Globus pallidus (tissue), 1 donor: ENCODE measurements around the gene MSI2.
"Not testable (repeated sequence)": the region's sequence is repeated elsewhere in the genome, so short reads cannot be mapped to it uniquely, and the experiment has no call there.

Experiments
- DNase-seq: peaks from one replicate; pipeline ENCODE4 v3.0.0-alpha.2; 2015; ENCODE audit warnings: low spot score

The MSI2 gene

GRCh38 chr17:57292091-57292490, 35.8 kb downstream of the MSI2 start:
- no peak for DNase-seq

DNA sequence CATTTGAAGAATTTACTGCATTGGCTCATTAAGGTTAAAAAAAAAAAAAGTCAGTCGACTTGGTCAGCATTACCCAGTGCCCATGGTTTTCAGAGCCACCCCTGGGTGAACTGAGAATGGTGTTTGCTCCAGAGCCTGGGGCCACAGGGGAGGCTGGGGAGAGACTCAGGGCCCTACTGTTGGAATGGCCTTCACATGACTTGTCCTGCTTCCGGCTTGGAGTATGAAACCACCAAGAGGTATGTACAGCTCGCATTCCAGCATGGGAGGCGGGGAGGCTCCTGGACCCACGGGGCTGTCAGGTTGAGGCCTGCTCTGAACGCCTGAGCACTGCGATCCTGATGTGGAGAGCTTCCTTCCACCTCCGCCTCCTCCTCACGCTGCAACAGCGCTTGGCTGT, 36.8 kb downstream of the MSI2 start:
- no peak for DNase-seq

DNA sequence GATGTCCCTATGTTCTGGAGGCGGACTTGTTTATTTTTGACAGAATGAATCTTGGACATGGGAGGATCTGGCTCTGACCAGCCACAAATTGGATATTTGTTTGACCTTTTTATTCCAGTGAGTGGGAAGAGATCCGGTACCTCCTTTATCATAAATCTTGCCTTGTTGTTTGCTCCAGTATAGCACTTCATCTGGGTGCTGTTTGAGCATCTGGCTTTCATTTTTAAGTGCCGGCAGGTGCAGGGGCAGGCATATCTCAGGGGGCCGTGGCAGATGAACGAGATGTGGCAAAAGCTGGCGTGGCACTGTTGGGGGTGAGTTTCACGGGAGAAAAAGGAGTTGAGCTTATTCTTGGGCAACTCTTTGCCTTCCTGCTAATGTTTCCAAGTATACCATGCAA, 37.8 kb downstream of the MSI2 start:
- no peak for DNase-seq

DNA sequence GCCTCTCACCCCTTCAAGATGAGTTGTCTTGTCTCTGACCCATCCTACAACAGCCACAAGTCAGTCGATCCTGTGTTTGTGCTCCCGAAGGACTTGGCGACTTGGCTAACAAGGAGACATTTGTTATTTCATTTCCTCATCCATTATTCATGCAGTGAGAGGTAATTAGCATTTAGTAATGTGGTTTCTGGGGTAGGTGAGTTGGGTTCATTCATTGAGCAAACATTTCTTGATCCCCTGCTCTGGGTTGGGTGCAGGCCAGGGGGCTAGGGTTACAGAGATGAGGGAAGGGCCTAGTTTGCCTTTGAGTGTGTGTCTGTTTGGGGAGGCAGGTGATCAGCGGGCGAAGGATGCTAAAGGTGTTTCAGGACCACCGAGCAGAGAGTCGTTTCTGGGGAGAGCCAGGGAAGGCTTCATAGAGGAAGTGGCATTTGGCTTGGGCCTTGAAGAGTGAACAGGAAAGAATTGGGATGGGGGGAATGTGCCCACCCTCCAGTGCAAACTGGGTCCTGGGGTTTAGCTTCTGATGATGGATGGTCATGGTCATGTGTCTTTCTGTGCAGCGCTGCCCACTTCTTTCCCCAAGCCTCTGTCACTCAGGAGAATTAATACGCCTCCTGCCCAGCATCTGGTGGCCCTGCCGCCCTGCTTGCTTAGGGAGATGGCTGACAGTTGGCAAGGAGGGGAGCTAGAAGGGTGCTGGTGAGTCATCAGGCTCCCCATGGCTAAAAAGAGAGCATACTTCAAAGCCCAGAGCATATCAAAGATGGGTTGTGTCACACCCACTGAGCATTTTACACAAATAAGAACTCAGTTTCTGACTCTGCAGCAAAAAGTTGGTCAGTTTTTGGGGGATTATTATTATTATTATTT, 38.5 kb downstream of the MSI2 start:
- no peak for DNase-seq

DNA sequence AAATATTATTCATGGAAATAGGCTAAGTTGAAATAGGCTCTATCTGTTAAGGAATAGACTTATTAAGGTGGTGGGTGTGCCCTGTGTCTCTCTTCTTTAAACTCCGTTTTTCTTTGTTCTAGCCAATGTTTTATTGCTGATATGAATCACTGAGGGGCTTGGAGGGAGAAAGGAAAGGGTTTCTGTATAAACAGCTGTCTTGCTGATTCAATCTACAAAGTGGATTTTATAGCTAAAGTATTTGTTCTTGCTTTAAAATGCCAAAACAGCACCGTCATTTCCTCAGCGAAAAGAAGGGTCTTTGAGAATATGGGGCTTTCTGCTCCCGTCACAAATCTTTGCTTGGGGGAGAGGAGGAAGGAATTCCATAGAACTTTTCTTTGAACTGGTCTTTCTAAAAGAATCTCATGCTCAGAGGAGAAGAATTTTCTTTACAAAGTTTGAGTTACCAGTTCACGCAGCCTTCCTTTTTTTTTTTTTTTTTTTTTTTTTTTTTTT, 39.3 kb downstream of the MSI2 start:
- no peak for DNase-seq

- DNase-seq = no peak
These were observed 39.9 kb downstream of the MSI2 start for GRCh38 chr17:57296231-57296630.

- DNase-seq = no peak
These were observed 42.9 kb downstream of the MSI2 start for GRCh38 chr17:57299176-57299575.

DNA sequence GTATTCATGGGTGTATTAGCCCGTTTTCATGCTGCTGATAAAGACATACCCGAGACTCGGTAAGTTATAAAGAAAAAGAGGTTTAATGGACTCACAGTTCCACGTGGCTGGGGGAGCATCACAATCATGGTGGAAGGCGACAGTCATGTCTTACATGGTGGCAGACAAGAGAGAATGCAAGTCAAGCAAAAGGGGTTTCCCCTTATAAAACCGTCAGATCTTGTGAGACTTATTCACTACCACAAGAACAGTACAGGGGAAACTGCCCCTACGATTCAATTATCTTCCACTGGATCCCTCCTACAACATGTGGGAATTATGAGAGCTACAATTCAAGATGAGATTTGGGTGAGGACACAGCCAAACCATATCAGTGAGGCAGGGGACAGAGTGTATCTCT, 44.3 kb downstream of the MSI2 start:
- not testable (repeated sequence) for DNase-seq

- DNase-seq = no peak
These were observed 46.6 kb downstream of the MSI2 start for GRCh38 chr17:57302690-57303465.

DNA sequence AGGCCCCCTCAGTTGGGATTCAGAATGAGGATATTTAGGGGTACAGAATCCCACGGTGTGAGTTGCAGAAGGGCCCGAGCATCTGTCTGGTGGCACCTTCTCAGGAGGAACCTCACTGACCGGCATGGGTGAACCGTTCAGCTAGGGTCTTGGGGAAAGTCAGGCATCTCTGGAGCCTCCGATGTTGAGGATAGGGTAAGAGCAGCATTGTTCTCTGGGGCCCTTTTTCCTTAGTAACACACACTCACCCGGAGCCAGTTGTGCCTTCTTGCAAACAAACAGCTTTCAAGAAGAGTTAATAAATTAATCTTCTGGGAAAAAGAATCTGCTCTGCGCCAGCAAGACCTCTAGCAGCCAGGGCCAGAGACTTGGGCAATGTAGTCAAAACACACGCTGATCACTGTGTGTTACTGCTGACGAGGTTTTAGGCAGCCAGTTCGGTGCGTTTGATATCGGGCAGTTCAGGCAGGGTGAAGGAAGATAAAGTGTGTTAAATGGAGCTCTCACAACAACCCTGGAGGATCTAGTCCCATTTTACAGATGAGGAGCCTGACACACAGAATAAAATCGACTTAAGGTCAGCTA, 48.9 kb downstream of the MSI2 start:
- DNase-seq = no peak

DNA sequence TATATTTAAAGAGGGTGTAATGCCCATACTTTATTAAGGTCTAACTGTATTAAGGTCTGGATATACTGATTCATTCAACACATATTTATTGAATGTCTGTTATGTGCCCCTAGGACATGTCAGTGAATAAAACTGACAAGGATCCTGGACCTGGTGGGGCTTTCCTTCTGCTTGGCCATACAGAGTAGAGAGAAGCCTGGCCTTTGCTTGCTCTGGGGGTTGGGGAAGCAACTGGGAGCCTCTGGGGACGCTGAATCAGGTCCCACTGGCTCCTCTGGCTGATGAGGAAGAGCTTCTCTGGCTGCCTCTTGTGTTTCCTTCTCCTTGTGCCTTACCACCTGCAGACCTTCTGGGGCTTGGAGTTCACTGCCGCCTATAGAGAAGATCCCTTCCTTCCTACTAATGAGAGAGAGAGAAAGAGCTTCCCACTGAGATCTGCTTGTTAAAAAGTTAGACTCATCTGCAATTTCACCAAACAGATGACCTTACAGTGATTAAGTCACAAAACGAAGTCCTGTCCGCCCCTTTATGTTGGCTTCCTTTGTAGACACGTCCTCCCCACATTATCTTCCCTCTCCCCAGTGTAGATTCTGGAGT, 49.7 kb downstream of the MSI2 start:
- DNase-seq = no peak

- no peak for DNase-seq
These were observed 52.3 kb downstream of the MSI2 start for GRCh38 chr17:57308543-57309186.

DNA sequence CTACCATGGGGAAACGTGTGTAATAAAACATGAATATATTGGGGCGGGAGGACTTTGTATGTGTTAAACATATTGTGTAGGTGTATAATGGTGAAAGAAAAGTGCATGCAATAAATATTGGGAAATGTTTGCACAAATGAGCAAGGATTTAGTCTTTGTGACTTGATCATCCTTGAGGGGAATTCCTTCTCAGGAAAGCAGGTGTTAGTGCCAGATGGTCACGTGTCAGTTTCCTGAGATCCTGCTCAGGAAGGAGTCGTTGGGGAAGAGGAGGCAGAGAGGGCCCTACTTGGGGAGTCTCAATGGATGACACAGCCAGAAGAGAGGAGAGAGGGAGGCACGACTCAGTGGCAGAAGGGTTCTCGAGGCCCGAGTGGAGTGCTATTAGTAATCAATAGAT, 53.2 kb downstream of the MSI2 start:
- DNase-seq = no peak

DNA sequence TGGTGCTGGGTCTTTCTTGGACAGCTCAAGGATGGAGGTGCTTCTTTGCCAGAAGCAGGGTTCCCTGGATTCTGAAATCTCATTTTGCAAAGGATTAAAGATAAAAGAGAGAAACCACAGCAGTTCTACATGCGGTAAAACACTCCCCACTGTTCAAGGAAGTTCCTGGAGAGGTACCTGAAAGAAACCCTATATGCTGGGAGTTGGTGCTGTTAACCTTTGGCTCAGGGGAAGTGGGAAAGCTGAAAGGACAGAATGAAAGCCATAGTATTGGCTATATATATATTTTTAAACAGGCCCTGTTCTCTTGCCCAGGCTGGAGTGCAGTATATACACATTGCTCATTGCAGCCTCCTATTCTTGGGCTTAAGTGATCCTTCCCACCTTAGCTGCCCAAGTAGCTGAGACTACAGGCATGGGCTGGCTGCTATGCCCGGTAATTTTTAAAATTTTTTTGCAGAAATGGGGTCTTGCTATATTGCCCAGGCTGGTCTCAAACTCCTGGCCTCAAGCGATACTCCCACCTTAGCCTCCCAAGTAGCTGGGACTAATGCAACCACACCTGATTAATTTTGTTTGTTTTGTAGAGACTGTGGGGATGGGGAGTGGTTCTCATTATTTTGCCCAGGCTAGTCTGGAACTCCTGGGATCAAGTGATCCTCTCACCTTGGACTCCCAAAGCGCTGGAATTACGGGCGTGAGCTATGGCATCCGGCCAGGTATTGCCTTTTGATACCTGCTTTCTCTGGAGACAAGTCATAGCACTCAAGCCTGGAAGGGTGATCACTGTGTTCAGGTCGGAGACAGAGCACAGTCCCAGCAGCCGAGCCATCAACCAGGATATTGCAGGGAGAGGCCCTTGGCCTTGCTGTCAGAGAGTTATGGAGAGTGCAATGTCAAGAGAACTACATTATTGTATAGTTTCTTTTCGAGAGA, 55.2 kb downstream of the MSI2 start:
- no peak for DNase-seq

DNA sequence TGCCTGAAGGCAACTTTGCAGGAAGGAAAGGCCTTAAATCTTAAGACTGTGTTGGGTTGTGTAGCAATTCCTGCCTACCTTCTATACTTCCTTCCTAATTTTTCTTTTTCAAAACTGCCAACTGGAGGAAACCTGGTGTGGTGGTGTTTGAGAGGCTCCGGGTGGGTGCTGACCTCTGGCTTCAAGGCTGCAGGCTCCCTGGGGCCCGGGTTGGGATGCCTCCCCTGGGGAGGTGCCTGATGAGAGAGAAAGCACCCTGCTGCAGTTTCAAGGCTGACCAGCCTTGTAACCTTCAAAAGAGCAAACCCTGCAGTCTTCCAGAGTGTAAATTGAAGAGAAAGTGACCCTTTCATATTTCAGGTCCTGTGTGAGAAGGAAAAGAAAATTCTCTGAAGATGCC, 55.9 kb downstream of the MSI2 start:
- DNase-seq = no peak

GRCh38 chr17:57313097-57313835, 56.9 kb downstream of the MSI2 start:
- no peak for DNase-seq

- no peak for DNase-seq
These were observed 59.0 kb downstream of the MSI2 start for GRCh38 chr17:57315061-57316015.

- DNase-seq = no peak
These were observed 60.0 kb downstream of the MSI2 start for GRCh38 chr17:57316361-57316760.

- DNase-seq = no peak
These were observed 60.8 kb downstream of the MSI2 start for GRCh38 chr17:57317079-57317478.
